Panc1 (cell line): ENCODE measurements around the gene TBCD. TPM values are rescaled to one million over a fixed set of nuclear protein-coding genes. Genes with fewer than 3 reads are reported as not detected.

Experiments used
- ATAC-seq: fragments of 200-7000 bp; cut with Tn5 transposase; 2 replicates; pipeline ENCODE4 v1.9.1; 2020; ENCODE audit warnings: mild to moderate bottlenecking, moderate library complexity
- BruUV-seq: library from RNA; stranded (reverse); fragments of 400-500 nt; replicated peaks from 2 replicates; lab custom pipeline; 2021; lab: Mats Ljungman, UMichigan
- CTCF ChIA-PET: fragments of 300-600 bp; sonication (Branson Sonifier 250); formaldehyde crosslinking; loops from one replicate; lab custom pipeline; 2022; ENCODE audit warnings: antibody characterized with exemption; lab: Charles Lee
- POLR2A ChIA-PET: fragments of 300-600 bp; sonication (Branson Sonifier 250); formaldehyde crosslinking; loops from one replicate; lab custom pipeline; 2022; ENCODE audit warnings: antibody characterized with exemption; lab: Charles Lee
- DNase-seq: peaks from one replicate; pipeline ENCODE4 v3.0.0-alpha.2; 2010; ENCODE audit warnings: low read depth, low spot score
- H3K27ac ChIP-seq: 2 replicates; pipeline ENCODE4 v1.5.1; 2011; ENCODE audit warnings: mild to moderate bottlenecking, low read length, inconsistent platforms
- H3K27me3 ChIP-seq: fragments of 200-500 bp; sonication (Bioruptor generic); 2 replicates; pipeline ENCODE4 v1.6.0; 2014; ENCODE audit warnings: low read length, inconsistent platforms; ENCODE audit not compliant: control insufficient read depth, insufficient read depth
- H3K36me3 ChIP-seq: fragments of 200-500 bp; sonication (Bioruptor generic); 2 replicates; pipeline ENCODE4 v1.5.1; 2014; ENCODE audit warnings: inconsistent platforms, mild to moderate bottlenecking, low read length, moderate library complexity; ENCODE audit not compliant: control insufficient read depth, insufficient read depth
- H3K4me1 ChIP-seq: 2 replicates; pipeline ENCODE4 v1.5.1; 2011; ENCODE audit warnings: inconsistent platforms, mild to moderate bottlenecking, low read length, moderate library complexity; ENCODE audit not compliant: control insufficient read depth, insufficient read depth
- H3K4me3 ChIP-seq, 2 experiments: 2 replicates each; pipeline ENCODE4 v1.5.1; 2011 to 2012; ENCODE audit warnings: low read depth in 2 of 2, low read length in 2 of 2, mild to moderate bottlenecking in 2 of 2, inconsistent platforms in 1 of 2, moderate library complexity in 1 of 2
- H3K9me3 ChIP-seq: fragments of 200-500 bp; sonication (Bioruptor generic); 2 replicates; pipeline ENCODE4 v1.5.1; 2014; ENCODE audit warnings: low read depth, mild to moderate bottlenecking, inconsistent platforms, low read length, moderate library complexity; ENCODE audit not compliant: control insufficient read depth, insufficient read depth
- POLR2AphosphoS5 ChIP-seq: IDR thresholded peaks from 2 replicates; pipeline ENCODE4 v1.6.1; 2012; ENCODE audit warnings: mild to moderate bottlenecking, low read depth, low read length, moderate library complexity
- SIN3A ChIP-seq: IDR thresholded peaks from 2 replicates; pipeline ENCODE4 v1.6.1; 2012; ENCODE audit warnings: low read depth, mild to moderate bottlenecking, low read length, moderate library complexity, borderline replicate concordance; ENCODE audit not compliant: insufficient read depth
- TCF7L2 ChIP-seq: IDR thresholded peaks from 2 replicates; pipeline ENCODE4 v1.6.1; 2011; ENCODE audit warnings: mild to moderate bottlenecking, low read depth, low read length, inconsistent platforms
- in situ Hi-C: cut with HindIII; loops from 2 replicates; pipeline ENCODE4 v1.10.0; 2016; ENCODE audit warnings: low sequenced_read_pairs, low pct_unique_long_range_greater_than_20kb
- intact Hi-C: fragments of 100-400 bp; cut with micrococcal nuclease; formaldehyde crosslinking; loops from one replicate; pipeline ENCODE4 v1.10.0; 2022; ENCODE audit not compliant: unreplicated experiment
- total RNA-seq: library from RNA; stranded (reverse); gene quantifications from one replicate; pipeline ENCODE4 v1.2.1, GENCODE V29; 2021; ENCODE audit not compliant: unreplicated experiment
- TF ChIP-seq, protein P1 (sequence below): fragments of 450-650 bp; IDR thresholded peaks from 2 replicates; pipeline ENCODE4 v1.5.1; 2017; ENCODE audit warnings: mild to moderate bottlenecking
- TF ChIP-seq, protein P2 (sequence below), 2 experiments: IDR thresholded peaks; 2 replicates each; pipeline ENCODE4 v1.6.1; 2011 to 2012; ENCODE audit warnings: low read depth in 2 of 2, control low read depth in 1 of 2, low read length in 1 of 2, mild to moderate bottlenecking in 1 of 2, moderate library complexity in 1 of 2; ENCODE audit not compliant: insufficient read depth in 1 of 2

Gene TBCD
- total RNA-seq, 1 experiment from 2014 or later, result 186 TPM

DNA sequence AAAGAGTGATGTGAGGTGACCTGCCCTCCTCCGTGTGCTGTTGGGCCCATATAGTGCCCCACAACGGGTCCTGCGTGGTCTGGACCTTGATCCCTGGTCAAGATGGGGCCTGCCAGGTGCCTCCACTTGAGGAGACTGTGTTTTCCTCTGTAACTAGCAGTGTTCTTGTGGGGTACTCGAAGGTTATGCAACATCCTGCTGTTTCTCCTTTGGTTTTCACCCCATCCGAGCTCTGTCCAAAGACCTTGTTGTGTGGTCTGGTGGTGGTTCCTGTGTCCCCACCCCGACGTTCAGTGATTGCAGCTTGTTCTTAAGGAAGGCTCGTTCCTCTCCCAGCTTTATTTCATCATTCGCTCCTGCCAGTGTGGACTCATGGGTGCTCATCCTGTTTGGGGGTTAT, 126.7 kb downstream of the TBCD start:
- Histone ChIP-seq H3K27me3 (no peaks in the 10 kb centered on the region), H3K36me3 (no peaks in the 10 kb centered on the region), H3K4me3 (no peak overlapping the region), H3K27ac (no peak overlapping the region), H3K4me1 (no peaks in the 10 kb centered on the region), H3K9me3 (no peaks in the 10 kb centered on the region)
- intact Hi-C loops, result no loop called here
- POLR2A ChIA-PET, result no interaction called here
- ATAC-seq (no peak), DNase-seq (no peak)
- CTCF ChIA-PET, result no interaction called here
- in situ Hi-C loops, result no loop called here
- TF ChIP-seq TCF7L2 (no peak), SIN3A (no peak), POLR2AphosphoS5 (no peak)
- TF ChIP-seq, protein P1, sequence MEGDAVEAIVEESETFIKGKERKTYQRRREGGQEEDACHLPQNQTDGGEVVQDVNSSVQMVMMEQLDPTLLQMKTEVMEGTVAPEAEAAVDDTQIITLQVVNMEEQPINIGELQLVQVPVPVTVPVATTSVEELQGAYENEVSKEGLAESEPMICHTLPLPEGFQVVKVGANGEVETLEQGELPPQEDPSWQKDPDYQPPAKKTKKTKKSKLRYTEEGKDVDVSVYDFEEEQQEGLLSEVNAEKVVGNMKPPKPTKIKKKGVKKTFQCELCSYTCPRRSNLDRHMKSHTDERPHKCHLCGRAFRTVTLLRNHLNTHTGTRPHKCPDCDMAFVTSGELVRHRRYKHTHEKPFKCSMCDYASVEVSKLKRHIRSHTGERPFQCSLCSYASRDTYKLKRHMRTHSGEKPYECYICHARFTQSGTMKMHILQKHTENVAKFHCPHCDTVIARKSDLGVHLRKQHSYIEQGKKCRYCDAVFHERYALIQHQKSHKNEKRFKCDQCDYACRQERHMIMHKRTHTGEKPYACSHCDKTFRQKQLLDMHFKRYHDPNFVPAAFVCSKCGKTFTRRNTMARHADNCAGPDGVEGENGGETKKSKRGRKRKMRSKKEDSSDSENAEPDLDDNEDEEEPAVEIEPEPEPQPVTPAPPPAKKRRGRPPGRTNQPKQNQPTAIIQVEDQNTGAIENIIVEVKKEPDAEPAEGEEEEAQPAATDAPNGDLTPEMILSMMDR, result no peak
- TF ChIP-seq, protein P2, sequence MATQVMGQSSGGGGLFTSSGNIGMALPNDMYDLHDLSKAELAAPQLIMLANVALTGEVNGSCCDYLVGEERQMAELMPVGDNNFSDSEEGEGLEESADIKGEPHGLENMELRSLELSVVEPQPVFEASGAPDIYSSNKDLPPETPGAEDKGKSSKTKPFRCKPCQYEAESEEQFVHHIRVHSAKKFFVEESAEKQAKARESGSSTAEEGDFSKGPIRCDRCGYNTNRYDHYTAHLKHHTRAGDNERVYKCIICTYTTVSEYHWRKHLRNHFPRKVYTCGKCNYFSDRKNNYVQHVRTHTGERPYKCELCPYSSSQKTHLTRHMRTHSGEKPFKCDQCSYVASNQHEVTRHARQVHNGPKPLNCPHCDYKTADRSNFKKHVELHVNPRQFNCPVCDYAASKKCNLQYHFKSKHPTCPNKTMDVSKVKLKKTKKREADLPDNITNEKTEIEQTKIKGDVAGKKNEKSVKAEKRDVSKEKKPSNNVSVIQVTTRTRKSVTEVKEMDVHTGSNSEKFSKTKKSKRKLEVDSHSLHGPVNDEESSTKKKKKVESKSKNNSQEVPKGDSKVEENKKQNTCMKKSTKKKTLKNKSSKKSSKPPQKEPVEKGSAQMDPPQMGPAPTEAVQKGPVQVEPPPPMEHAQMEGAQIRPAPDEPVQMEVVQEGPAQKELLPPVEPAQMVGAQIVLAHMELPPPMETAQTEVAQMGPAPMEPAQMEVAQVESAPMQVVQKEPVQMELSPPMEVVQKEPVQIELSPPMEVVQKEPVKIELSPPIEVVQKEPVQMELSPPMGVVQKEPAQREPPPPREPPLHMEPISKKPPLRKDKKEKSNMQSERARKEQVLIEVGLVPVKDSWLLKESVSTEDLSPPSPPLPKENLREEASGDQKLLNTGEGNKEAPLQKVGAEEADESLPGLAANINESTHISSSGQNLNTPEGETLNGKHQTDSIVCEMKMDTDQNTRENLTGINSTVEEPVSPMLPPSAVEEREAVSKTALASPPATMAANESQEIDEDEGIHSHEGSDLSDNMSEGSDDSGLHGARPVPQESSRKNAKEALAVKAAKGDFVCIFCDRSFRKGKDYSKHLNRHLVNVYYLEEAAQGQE (IDR thresholded peaks at IDR 0.05; ENCODE audit: insufficient read depth in 1 of 2, low read depth in 2 of 2, low read length in 1 of 2), result no peak
- BruUV-seq, result no TSS peak

DNA sequence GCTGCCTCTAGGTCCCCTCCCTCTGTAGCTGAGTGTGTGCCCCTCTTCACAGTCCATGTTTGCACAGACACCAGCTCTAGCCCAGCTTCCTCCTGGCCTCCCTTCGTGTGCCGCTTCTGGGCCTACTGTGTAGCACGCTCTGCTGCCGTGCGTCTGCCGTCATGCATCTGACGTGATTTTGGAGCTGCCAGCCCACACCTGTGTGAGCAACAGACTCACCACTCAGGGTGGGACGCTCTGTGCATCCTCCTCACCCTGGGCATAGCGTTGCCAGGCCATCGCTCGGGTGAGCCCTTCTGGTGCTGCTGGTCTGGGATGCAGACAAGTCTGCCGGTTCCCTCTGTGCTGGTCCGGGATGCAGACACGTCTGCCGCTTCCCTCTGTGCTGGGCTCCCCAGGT, 127.4 kb downstream of the TBCD start:
- intact Hi-C loops, result no loop called here

More for the DNA sequence above, 127.4 kb downstream of the TBCD start:
- H3K4me3 ChIP-seq, result no peak overlapping the region
- CTCF ChIA-PET, result no interaction called here
- no peak for ATAC-seq
- H3K27ac ChIP-seq, result no peak overlapping the region
- TF ChIP-seq, protein P1, result no peak
- no peak for TF ChIP-seq SIN3A
- no peak for DNase-seq
- in situ Hi-C loops, result no loop called here
- no peaks in the 10 kb centered on the region for H3K36me3 ChIP-seq
- no peaks in the 10 kb centered on the region for H3K4me1 ChIP-seq
- no TSS peak for BruUV-seq
- no peaks in the 10 kb centered on the region for H3K27me3 ChIP-seq
- no peaks in the 10 kb centered on the region for H3K9me3 ChIP-seq
- POLR2A ChIA-PET, result no interaction called here
